A549 (cell line): ENCODE measurements around the gene TAC3. TPM values are rescaled to one million over a fixed set of nuclear protein-coding genes. Genes with fewer than 3 reads are reported as not detected.
A peak's percentile ranks its signal among the peaks of the same experiment; 100 is the strongest.

Experiments
- ATAC-seq, 2 experiments: fragments of 200-7000 bp in 1 of 2; fragments of >200 bp in 1 of 2; cut with Nextera tagmentation in 1 of 2; cut with Tn5 transposase in 1 of 2; 3 replicates each; pipeline versions ENCODE4 v1.8.0 to v1.9.1; 2018 to 2020; ENCODE audit warnings: mild to moderate bottlenecking in 1 of 2, moderate library complexity in 1 of 2
- CTCF ChIA-PET: fragments of 300-600 bp; sonication (Branson Sonifier 250); formaldehyde crosslinking; extraction: SDS; loops from one replicate; lab custom pipeline; 2021; ENCODE audit warnings: antibody characterized with exemption, inconsistent platforms; lab: Yijun Ruan, JAX
- POLR2A ChIA-PET: fragments of 350-600 bp; formaldehyde crosslinking; extraction: SDS; loops from one replicate; lab custom pipeline; 2021; ENCODE audit warnings: antibody characterized with exemption, inconsistent platforms; lab: Yijun Ruan, JAX
- DNase-seq, 2 experiments: peaks; one replicate each; pipeline versions ENCODE4 v3.0.0 to v3.0.0-alpha.2; 2011 to 2016; ENCODE audit warnings: low read depth in 1 of 2, low spot score in 1 of 2
- FAIRE-seq: peaks from 2 replicates; lab custom pipeline; 2011; peaks lifted over from hg19 to GRCh38; lab: Jason Lieb, UNC
- H3K27ac ChIP-seq, 2 experiments: fragments of >200 bp; sonication (Bioruptor Twin); formaldehyde crosslinking; 3 replicates each; pipeline ENCODE4 v1.5.1; 2016 to 2017
- H3K4me1 ChIP-seq: fragments of >200 bp; sonication (Bioruptor Twin); formaldehyde crosslinking; 3 replicates; pipeline ENCODE4 v1.6.1; 2016
- H3K4me2 ChIP-seq: fragments of >200 bp; sonication (Bioruptor Twin); formaldehyde crosslinking; 3 replicates; pipeline ENCODE4 v1.6.1; 2016
- H3K4me3 ChIP-seq: fragments of >200 bp; sonication (Bioruptor Twin); formaldehyde crosslinking; 3 replicates; pipeline ENCODE4 v1.5.1; 2016
- H3K9me3 ChIP-seq: fragments of >200 bp; sonication (Bioruptor Twin); formaldehyde crosslinking; 3 replicates; pipeline ENCODE4 v1.6.1; 2016
- CEBPB ChIP-seq, 2 experiments: fragments of >200 bp in 1 of 2; sonication (Bioruptor Twin) in 1 of 2; formaldehyde crosslinking in 1 of 2; IDR thresholded peaks; 2 replicates each; pipeline ENCODE4 v1.6.1; 2012 to 2016
- EHMT2 ChIP-seq: fragments of 200-600 bp; sonication (generic); IDR thresholded peaks from 2 replicates; pipeline ENCODE4 v1.6.1; 2016; ENCODE audit warnings: antibody characterized with exemption, low read depth, mild to moderate bottlenecking, moderate library complexity
- EP300 ChIP-seq, 2 experiments: fragments of >200 bp; sonication (Bioruptor Twin); formaldehyde crosslinking; IDR thresholded peaks; 2 replicates in 1 of 2; 3 replicates in 1 of 2; pipeline ENCODE4 v1.6.1; 2016 to 2017
- FOSB ChIP-seq: fragments of 250-450 bp; sonication (Bioruptor Pico); IDR thresholded peaks from 2 replicates; pipeline ENCODE4 v1.5.0; 2020; ENCODE audit warnings: mild to moderate bottlenecking, moderate library complexity
- FOXS1 ChIP-seq: fragments of 250-450 bp; sonication (Bioruptor Pico); IDR thresholded peaks from 2 replicates; pipeline ENCODE4 v1.5.0; 2020; ENCODE audit warnings: mild to moderate bottlenecking, moderate library complexity
- HDAC2 ChIP-seq: fragments of 200-600 bp; sonication (generic); IDR thresholded peaks from 2 replicates; pipeline ENCODE4 v1.6.1; 2016
- JUN ChIP-seq, 2 experiments: fragments of >200 bp; sonication (Bioruptor Twin); formaldehyde crosslinking; IDR thresholded peaks; 2 replicates in 1 of 2; 3 replicates in 1 of 2; pipeline ENCODE4 v1.6.1; 2016 to 2017
- MYC ChIP-seq: IDR thresholded peaks from 2 replicates; pipeline ENCODE4 v1.6.1; 2012; ENCODE audit warnings: mild to moderate bottlenecking, inconsistent platforms, low read length, improper control_type of control experiment, borderline replicate concordance
- NPAS2 ChIP-seq: fragments of 250-450 bp; sonication (Bioruptor Pico); IDR thresholded peaks from 2 replicates; pipeline ENCODE4 v1.8.0; 2022; ENCODE audit warnings: mild to moderate bottlenecking, moderate library complexity, borderline replicate concordance
- PHF8 ChIP-seq: fragments of 200-600 bp; sonication (generic); IDR thresholded peaks from 2 replicates; pipeline ENCODE4 v1.6.1; 2016; ENCODE audit warnings: low read depth, mild to moderate bottlenecking, antibody characterized with exemption, moderate library complexity, borderline replicate concordance
- POLR2AphosphoS2 ChIP-seq: conservative IDR thresholded peaks from 2 replicates; pipeline ENCODE4 v1.6.1; 2012; ENCODE audit warnings: low read length, improper control_type of control experiment, inconsistent platforms
- RAD21 ChIP-seq, 2 experiments: fragments of >200 bp in 1 of 2; sonication (Bioruptor Twin) in 1 of 2; formaldehyde crosslinking in 1 of 2; IDR thresholded peaks in 1 of 2; conservative IDR thresholded peaks in 1 of 2; 2 replicates in 1 of 2; 3 replicates in 1 of 2; pipeline ENCODE4 v1.6.1; 2012 to 2018; ENCODE audit warnings: inconsistent platforms in 1 of 2
- SMC3 ChIP-seq: fragments of >200 bp; sonication (Bioruptor Twin); formaldehyde crosslinking; IDR thresholded peaks from 3 replicates; pipeline ENCODE4 v1.6.1; 2018; ENCODE audit warnings: inconsistent platforms
- TFCP2L1 ChIP-seq: fragments of 250-450 bp; sonication (Bioruptor Pico); IDR thresholded peaks from 2 replicates; pipeline ENCODE4 v1.5.0; 2021; ENCODE audit warnings: mild to moderate bottlenecking
- TP53 ChIP-seq: fragments of 250-450 bp; sonication (Bioruptor Pico); IDR thresholded peaks from 2 replicates; pipeline ENCODE4 v1.5.0; 2021; ENCODE audit warnings: mild to moderate bottlenecking, moderate library complexity
- WGBS: methylation state at CpG from one replicate; pipeline ENCODE4 v1.1.6; 2017; ENCODE audit errors: missing lambda C conversion rate; 5-methylcytosine and 5-hydroxymethylcytosine counted together
- polyA plus RNA-seq, 4 experiments: library from polyadenylated mRNA; depleted of rRNA in 3 of 4; stranded (reverse); fragments of >200 nt; fragmentation: RNase III in 1 of 4; extraction: RNeasy Plus Mini Kit Qiagen cat#74134 plus additional on column Dnase treatment in 1 of 4; gene quantifications; 2 replicates in 3 of 4; 3 replicates in 1 of 4; pipeline ENCODE4 v1.2.3, GENCODE V29; 2011 to 2017
- TF ChIP-seq, protein P1 (sequence below): IDR thresholded peaks from 2 replicates; pipeline ENCODE4 v1.6.1; 2012; ENCODE audit warnings: low read depth, borderline replicate concordance
- TF ChIP-seq, protein P2 (sequence below): fragments of 250-450 bp; sonication (Bioruptor Pico); IDR thresholded peaks from 2 replicates; pipeline ENCODE4 v1.5.0; 2020; ENCODE audit warnings: low read depth, mild to moderate bottlenecking, moderate library complexity
- TF ChIP-seq, protein P3 (sequence below): fragments of >200 bp; sonication (Bioruptor Twin); formaldehyde crosslinking; IDR thresholded peaks from 2 replicates; pipeline ENCODE4 v1.6.1; 2016
- TF ChIP-seq, protein P4 (sequence below): fragments of 200-600 bp; sonication (generic); IDR thresholded peaks from 2 replicates; pipeline ENCODE4 v1.6.1; 2016; ENCODE audit warnings: antibody characterized with exemption, mild to moderate bottlenecking, moderate library complexity
- TF ChIP-seq, protein P5 (sequence below): fragments of >200 bp; sonication (Bioruptor Twin); formaldehyde crosslinking; IDR thresholded peaks from 3 replicates; pipeline ENCODE4 v1.5.1; 2016

Gene TAC3
- polyA plus RNA-seq, 2 of the 4 experiments (the other 2 are of a cell fraction) = 0.16 TPM; not detected in 1

DNA sequence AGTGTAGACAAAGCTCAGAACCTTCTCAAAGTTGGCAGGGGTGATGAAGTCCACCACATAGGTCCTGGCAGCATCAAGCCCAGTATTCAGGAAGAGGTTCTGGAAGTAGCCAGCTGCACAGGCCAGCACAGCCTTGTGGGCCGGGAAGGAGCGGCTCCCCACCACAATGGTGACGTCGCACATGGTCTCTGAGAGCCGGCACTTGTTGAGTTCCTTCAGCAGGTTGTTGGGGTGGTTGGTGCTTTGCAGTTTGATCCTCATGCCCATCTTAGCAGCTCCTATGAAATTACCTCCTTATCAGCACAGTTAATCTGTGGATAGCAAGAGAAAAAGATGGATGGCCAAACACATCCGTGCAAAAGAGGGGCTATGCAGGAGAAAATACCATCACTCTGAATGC, 11.7 kb downstream of the TAC3 start (continued):
- TF ChIP-seq, protein P1, sequence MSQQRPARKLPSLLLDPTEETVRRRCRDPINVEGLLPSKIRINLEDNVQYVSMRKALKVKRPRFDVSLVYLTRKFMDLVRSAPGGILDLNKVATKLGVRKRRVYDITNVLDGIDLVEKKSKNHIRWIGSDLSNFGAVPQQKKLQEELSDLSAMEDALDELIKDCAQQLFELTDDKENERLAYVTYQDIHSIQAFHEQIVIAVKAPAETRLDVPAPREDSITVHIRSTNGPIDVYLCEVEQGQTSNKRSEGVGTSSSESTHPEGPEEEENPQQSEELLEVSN = no peak
- no peak for TF ChIP-seq TFCP2L1 (CRISPR knock-in tag)
- TF ChIP-seq, protein P2, sequence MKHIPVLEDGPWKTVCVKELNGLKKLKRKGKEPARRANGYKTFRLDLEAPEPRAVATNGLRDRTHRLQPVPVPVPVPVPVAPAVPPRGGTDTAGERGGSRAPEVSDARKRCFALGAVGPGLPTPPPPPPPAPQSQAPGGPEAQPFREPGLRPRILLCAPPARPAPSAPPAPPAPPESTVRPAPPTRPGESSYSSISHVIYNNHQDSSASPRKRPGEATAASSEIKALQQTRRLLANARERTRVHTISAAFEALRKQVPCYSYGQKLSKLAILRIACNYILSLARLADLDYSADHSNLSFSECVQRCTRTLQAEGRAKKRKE = no peak

DNA sequence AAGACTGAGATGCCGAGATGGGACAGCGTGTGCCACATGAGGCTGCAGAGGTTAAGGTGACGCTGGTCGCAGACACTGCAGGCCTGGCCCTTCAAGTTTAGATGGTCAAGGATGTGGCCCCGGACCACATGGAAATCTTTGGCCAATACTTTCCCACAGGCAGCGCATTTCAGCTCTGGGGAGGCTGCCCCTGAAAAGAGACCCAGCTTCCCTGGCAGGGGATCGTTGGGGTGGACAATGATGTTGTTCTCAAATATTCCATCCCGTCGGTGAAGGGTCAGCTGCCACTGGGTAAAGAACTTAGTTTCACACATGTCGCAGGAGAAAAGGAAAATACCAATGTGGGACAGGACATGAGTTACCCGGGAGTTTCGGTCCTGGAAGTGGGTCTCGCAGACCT, 12.9 kb downstream of the TAC3 start:
- TF ChIP-seq CEBPB (IDR thresholded peaks at IDR 0.05) (no peak), EHMT2 (no peak), FOSB (CRISPR knock-in tag) (no peak), TP53 (CRISPR knock-in tag) (no peak), HDAC2 (no peak)
- TF ChIP-seq, protein P3, sequence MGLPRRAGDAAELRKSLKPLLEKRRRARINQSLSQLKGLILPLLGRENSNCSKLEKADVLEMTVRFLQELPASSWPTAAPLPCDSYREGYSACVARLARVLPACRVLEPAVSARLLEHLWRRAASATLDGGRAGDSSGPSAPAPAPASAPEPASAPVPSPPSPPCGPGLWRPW = no peak
- TF ChIP-seq, protein P4, sequence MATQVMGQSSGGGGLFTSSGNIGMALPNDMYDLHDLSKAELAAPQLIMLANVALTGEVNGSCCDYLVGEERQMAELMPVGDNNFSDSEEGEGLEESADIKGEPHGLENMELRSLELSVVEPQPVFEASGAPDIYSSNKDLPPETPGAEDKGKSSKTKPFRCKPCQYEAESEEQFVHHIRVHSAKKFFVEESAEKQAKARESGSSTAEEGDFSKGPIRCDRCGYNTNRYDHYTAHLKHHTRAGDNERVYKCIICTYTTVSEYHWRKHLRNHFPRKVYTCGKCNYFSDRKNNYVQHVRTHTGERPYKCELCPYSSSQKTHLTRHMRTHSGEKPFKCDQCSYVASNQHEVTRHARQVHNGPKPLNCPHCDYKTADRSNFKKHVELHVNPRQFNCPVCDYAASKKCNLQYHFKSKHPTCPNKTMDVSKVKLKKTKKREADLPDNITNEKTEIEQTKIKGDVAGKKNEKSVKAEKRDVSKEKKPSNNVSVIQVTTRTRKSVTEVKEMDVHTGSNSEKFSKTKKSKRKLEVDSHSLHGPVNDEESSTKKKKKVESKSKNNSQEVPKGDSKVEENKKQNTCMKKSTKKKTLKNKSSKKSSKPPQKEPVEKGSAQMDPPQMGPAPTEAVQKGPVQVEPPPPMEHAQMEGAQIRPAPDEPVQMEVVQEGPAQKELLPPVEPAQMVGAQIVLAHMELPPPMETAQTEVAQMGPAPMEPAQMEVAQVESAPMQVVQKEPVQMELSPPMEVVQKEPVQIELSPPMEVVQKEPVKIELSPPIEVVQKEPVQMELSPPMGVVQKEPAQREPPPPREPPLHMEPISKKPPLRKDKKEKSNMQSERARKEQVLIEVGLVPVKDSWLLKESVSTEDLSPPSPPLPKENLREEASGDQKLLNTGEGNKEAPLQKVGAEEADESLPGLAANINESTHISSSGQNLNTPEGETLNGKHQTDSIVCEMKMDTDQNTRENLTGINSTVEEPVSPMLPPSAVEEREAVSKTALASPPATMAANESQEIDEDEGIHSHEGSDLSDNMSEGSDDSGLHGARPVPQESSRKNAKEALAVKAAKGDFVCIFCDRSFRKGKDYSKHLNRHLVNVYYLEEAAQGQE = no peak
- ATAC-seq (no peak), DNase-seq (no peak), FAIRE-seq (no peak)
- ChIA-PET CTCF (interaction anchor here (1.0 to 10.1 kb wide), 13 partner anchors 9 to 245 kb away, joined by 3 to 161 read pairs (median 8); partner anchors contain the start of genes HSD17B6, STAT6 and TAC3), POLR2A (no interaction called here)
- Histone ChIP-seq H3K4me1 (peaks cover 28% of the 10 kb centered on the region), H3K4me3 (no peak overlapping the region), H3K9me3 (no peaks in the 10 kb centered on the region), H3K4me2 (no peak overlapping the region), H3K27ac (no peak overlapping the region)
- WGBS = 93% methylated on average over 13 of the region's 13 CpGs

DNA sequence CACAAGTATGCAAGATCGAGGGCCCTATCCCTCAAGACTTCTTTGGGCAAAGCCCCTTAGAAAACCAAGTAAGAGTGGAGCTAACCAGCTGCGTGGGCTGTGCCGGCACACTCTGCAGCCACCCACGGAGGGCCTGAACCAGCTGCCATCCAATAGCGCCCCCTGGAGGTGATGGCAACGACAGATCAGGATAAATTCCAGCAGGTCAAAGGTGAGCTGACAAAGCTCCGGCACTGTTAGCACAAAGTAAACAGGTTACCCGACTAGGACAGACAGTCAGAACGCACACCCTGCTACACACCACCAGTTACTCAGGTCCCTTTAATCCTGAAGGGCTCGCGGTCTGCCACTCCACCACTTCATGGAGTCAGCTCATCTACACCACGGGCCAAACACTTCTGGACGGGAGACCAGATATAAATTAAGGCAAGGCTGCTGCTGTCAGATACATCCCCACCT, 14.9 kb downstream of the TAC3 start:
- Histone ChIP-seq H3K4me2 (peak overlapping the region; percentile 24), H3K27ac (no peak overlapping the region), H3K9me3 (no peaks in the 10 kb centered on the region), H3K4me3 (no peak overlapping the region), H3K4me1 (peaks cover 20% of the 10 kb centered on the region)
- peak; percentile 40 to 82; a peak in 3 of 6 replicates for ATAC-seq
- peak; percentile 75 to 84 for DNase-seq
- ChIA-PET CTCF (interaction anchor here (0.6 to 10.1 kb wide), 37 partner anchors 9 to 363 kb away, joined by 3 to 161 read pairs (median 3); partner anchors contain the start of gene TAC3), POLR2A (interaction anchor here (0.5 kb wide), 1 partner anchor 146 kb away, joined by 3 read pairs; no protein-coding TSS in a partner anchor)
- WGBS = 33% methylated on average over 13 of the region's 13 CpGs
- no peak for FAIRE-seq
- TF ChIP-seq FOXS1 (CRISPR knock-in tag) (no peak), EP300 (IDR thresholded peaks at IDR 0.05) (no peak), PHF8 (no peak), NPAS2 (no peak), JUN (IDR thresholded peaks at IDR 0.05) (no peak), FOSB (CRISPR knock-in tag) (no peak), RAD21 (conservative IDR thresholded peaks at IDR 0.05 in 1 of 2, IDR thresholded peaks at IDR 0.05 in 1 of 2) (peak; percentile 74 to 84), SMC3 (peak; percentile 71), POLR2AphosphoS2 (no peak), MYC (no peak)
- TF ChIP-seq, protein P5, sequence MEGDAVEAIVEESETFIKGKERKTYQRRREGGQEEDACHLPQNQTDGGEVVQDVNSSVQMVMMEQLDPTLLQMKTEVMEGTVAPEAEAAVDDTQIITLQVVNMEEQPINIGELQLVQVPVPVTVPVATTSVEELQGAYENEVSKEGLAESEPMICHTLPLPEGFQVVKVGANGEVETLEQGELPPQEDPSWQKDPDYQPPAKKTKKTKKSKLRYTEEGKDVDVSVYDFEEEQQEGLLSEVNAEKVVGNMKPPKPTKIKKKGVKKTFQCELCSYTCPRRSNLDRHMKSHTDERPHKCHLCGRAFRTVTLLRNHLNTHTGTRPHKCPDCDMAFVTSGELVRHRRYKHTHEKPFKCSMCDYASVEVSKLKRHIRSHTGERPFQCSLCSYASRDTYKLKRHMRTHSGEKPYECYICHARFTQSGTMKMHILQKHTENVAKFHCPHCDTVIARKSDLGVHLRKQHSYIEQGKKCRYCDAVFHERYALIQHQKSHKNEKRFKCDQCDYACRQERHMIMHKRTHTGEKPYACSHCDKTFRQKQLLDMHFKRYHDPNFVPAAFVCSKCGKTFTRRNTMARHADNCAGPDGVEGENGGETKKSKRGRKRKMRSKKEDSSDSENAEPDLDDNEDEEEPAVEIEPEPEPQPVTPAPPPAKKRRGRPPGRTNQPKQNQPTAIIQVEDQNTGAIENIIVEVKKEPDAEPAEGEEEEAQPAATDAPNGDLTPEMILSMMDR = peak; percentile 79
- TF ChIP-seq, all 56 proteins: peak for 3
